Measurements from ENCODE around the gene SKIC3. TPM values are rescaled to one million over a fixed set of nuclear protein-coding genes. Genes with fewer than 3 reads are reported as not detected.

The SKIC3 gene
- total RNA-seq, 1 donor from 2014 or later = 83.4 TPM

- no peaks in the 10 kb centered on the region for H3K27me3 Mint-ChIP-seq
- DNase-seq (ENCODE audit: extremely low spot score, unreplicated experiment) = no peak
- H3K9me3 Mint-ChIP-seq = no peaks in the 10 kb centered on the region
- TF ChIP-seq CTCF (conservative IDR thresholded peaks at IDR 0.05) = no peak
- H3K4me3 Mint-ChIP-seq = no peak overlapping the region
- H3K27ac Mint-ChIP-seq = no peak overlapping the region
- no peaks in the 10 kb centered on the region for H3K4me1 Mint-ChIP-seq (ENCODE audit: unreplicated experiment)
- H3K36me3 Mint-ChIP-seq = peaks cover 3% of the 10 kb centered on the region
Observed at GRCh38 chr5:95563367-95563766, 8.6 kb upstream of the SKIC3 start.

GRCh38 chr5:95562282-95562681 is 7.5 kb upstream of the SKIC3 start:
- H3K4me3 Mint-ChIP-seq = no peak overlapping the region
- no peaks in the 10 kb centered on the region for H3K36me3 Mint-ChIP-seq
- H3K9me3 Mint-ChIP-seq = no peaks in the 10 kb centered on the region
- no peaks in the 10 kb centered on the region for H3K4me1 Mint-ChIP-seq (ENCODE audit: unreplicated experiment)
- DNase-seq (ENCODE audit: extremely low spot score, unreplicated experiment) = no peak
- no peak for TF ChIP-seq CTCF (conservative IDR thresholded peaks at IDR 0.05)
- H3K27me3 Mint-ChIP-seq = no peaks in the 10 kb centered on the region
- H3K27ac Mint-ChIP-seq = no peak overlapping the region

- no peak for TF ChIP-seq CTCF (conservative IDR thresholded peaks at IDR 0.05)
- H3K4me1 Mint-ChIP-seq (ENCODE audit: unreplicated experiment) = peaks cover 13% of the 10 kb centered on the region
- H3K27me3 Mint-ChIP-seq = no peaks in the 10 kb centered on the region
- DNase-seq (ENCODE audit: extremely low spot score, unreplicated experiment) = no peak
- peaks cover 4% of the 10 kb centered on the region for H3K36me3 Mint-ChIP-seq
- H3K4me3 Mint-ChIP-seq = no peak overlapping the region
- H3K9me3 Mint-ChIP-seq = no peaks in the 10 kb centered on the region
- no peak overlapping the region for H3K27ac Mint-ChIP-seq
Observed at GRCh38 chr5:95557841-95558240, 3.1 kb upstream of the SKIC3 start.

- Mint-ChIP-seq H3K9me3 (no peaks in the 10 kb centered on the region), H3K27me3 (no peaks in the 10 kb centered on the region), H3K36me3 (peaks cover 15% of the 10 kb centered on the region), H3K4me3 (peak overlapping the region; percentile 98), H3K4me1 (ENCODE audit: unreplicated experiment) (peaks cover 19% of the 10 kb centered on the region), H3K27ac (peak overlapping the region; percentile 98)
- no peak for DNase-seq (ENCODE audit: extremely low spot score, unreplicated experiment)
- no peak for TF ChIP-seq CTCF (conservative IDR thresholded peaks at IDR 0.05)
Observed at GRCh38 chr5:95555553-95555952, 776 bp upstream of the SKIC3 start.

DNA sequence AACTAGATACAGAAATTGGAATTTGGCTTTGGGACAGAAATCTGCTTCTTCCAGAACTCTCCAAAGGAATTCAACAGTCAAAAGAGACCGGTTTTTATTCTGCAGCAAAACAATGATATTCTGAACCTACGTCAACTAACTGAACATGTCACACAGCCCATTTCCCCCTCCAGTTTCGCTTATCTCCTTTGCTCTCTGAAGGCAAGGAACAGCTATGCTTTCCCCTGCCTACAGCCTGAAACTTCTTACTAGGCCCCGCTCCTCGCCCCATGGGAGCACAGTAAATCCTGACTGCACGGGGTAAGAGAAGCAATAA is 488 bp downstream of the SKIC3 start:
- Mint-ChIP-seq H3K27ac (peak overlapping the region; percentile 98), H3K4me3 (peak overlapping the region; percentile 98), H3K27me3 (no peaks in the 10 kb centered on the region), H3K4me1 (ENCODE audit: unreplicated experiment) (peaks cover 19% of the 10 kb centered on the region), H3K36me3 (peaks cover 15% of the 10 kb centered on the region), H3K9me3 (no peaks in the 10 kb centered on the region)
- DNase-seq (ENCODE audit: extremely low spot score, unreplicated experiment) = no peak
- TF ChIP-seq CTCF (conservative IDR thresholded peaks at IDR 0.05) = no peak

GRCh38 chr5:95549030-95549429 is 5.7 kb downstream of the SKIC3 start:
- Mint-ChIP-seq H3K4me3 (no peak overlapping the region), H3K27ac (no peak overlapping the region)
- no peak for TF ChIP-seq CTCF (conservative IDR thresholded peaks at IDR 0.05)

More at GRCh38 chr5:95549030-95549429, 5.7 kb downstream of the SKIC3 start:
- DNase-seq (ENCODE audit: extremely low spot score, unreplicated experiment) = no peak
- Mint-ChIP-seq H3K9me3 (no peaks in the 10 kb centered on the region), H3K36me3 (peaks cover 28% of the 10 kb centered on the region), H3K4me1 (ENCODE audit: unreplicated experiment) (peaks cover 9% of the 10 kb centered on the region), H3K27me3 (no peaks in the 10 kb centered on the region)

Measured in type B pancreatic cell (in vitro differentiated cells).